HG02678 (cell line): ENCODE measurements around the gene AP3S2.
A peak's percentile ranks its signal among the peaks of the same experiment; 100 is the strongest.
"Not testable (repeated sequence)": the region's sequence is repeated elsewhere in the genome, so short reads cannot be mapped to it uniquely, and the experiment has no call there.

Experiments
- ATAC-seq: cut with Tn5 transposase; IDR thresholded peaks from one replicate; pipeline ENCODE4 v1.9.1; 2021; ENCODE audit warnings: mild to moderate bottlenecking, moderate library complexity; ENCODE audit not compliant: unreplicated experiment

The AP3S2 gene

DNA sequence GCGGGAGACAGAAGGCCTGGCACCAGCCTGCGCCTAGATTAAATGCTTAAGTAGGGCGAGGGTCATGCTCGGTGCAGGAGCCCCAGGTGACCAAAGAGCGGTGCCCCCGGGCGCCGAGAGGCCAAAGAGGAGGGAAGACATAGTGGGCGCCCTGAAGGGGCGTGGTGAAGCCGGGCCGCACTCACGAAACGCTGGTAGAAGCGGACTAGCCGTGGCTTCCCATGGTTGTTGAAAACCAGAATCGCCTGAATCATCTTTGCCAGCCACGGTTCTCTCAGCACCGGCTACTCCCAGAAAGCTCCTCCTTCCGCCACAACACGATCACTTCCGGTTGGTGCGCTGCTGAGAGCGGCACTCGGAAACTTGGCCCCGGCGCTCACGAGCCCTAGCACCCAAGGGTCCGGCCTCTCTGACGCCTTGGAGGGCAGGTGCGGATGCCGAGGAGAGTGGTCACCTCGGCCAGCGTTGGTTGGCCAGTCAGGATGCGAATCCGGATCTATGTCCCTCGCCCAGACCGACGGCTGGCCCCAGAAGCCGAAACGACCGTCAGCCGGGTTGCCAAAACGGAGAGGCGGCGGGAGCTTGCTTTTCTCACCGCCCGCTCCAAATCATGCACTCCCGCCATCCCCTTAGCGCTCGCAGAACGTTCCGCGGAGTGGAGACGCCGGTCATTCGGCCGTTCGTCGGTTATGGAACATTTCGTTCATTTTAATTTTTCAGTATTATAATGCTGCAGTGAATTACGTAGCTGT lies at the start of gene AP3S2:
AP3S2 (minus strand) TSS at position 299 of the 752 bp plus-strand sequence; CDS start at position 254, 45 bp downstream.
- peak; percentile 94 for ATAC-seq

DNA sequence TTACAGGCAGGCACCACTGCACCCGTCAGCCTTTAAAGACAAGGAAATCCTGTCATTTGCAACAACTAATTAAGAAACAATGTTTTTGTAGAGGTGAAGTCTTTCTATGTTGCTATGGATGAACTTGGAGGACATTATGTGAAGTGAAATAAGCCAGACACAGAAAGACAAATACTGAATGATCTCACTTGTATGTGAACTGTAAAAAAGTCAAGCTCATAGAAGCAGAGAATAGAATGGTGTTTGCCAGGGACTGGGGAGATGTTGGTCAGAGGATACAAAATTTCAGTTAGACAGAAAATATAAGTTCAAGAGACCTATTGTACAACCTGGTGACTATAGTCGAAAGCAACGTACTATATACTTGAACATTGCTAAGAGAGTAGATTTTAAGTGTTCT lies 46.1 kb upstream of the AP3S2 start:
- ATAC-seq, result no peak

DNA sequence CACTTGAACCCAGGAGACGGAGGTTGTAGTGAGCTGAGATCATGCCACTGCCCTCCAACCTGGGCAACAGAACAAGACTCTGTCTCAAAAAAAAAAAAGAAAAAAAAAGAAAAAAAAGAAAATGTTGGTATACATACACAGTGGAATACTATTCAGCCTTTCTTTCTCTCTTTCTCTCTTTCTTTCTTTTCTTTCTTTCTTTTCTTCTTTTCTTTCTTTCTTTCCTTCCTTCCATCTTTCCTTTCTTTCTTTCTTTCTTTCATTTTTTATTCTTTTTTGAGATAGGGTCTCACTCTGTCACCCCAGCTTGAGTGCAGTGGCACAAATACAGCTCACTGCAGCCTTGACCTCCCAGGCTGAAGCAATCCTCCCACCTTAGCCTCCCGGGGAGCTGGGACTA lies 45.6 kb upstream of the AP3S2 start:
- not testable (repeated sequence) for ATAC-seq

DNA sequence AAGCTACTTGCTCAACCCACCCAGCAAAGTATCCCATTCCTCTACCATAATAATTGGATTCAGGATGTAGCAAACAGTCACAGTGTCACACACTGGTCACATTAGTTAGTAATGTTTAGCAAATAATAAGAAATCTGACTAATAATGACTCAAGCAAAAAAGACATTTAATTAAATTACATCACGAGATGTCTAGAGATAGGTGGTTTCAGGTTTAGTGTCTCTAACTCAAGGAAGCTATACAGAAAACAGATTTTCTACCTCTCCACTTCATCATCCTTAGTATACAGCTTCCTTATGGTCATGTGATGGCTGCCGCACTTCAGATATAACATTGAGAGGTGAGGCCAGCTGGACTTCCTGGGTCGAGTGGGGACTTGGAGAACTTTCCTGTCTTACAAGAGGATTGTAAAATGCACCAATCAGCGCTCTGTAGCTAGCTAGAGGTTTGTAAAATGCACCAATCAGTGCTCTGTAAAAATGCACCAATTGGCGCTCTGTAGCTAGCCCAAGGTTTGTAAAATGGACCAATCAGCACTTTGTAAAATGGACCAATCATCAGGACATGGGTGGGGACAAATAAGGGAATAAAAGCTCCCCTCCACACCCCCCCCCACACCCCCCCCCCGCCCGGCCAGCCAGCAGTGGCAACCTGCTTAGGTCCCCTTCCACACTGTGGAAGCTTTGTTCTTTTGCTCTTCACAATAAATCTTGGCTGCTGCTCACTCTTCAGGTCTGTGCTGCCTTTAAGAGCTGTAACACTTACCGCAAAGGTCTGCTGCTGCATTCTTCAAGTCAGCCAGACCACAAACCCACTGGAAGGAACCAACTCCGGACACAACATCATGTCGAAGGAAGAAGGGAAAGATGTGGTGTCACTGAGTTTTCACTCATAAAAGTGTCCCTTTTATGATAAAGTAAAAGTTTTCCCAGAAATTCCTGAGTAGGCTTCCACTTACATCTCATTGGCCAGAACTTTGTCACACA lies 43.9 kb upstream of the AP3S2 start:
- ATAC-seq, result no peak

DNA sequence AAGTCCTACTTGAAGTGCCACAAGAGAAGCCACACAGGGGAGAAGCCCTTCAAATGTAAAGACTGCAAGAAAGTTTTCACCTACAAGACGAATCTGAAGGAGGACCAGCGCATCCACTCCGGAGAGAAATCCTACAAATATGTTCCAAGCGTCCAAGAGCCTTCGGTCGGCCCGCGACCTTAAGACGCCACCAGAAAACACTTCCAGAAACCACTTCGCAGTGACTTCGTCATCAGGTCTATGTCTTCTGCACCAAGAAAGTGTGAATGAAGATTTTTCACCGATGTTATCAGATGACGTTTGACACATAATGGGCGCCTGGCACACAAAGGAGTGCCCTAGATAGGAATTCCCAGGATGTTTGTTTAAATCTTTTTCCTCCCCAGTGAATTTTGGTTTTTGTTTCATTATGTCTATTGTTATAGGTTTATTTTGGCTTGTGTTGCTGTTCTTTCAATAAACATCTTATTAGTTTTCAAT lies 43.0 kb upstream of the AP3S2 start:
- no peak for ATAC-seq

DNA sequence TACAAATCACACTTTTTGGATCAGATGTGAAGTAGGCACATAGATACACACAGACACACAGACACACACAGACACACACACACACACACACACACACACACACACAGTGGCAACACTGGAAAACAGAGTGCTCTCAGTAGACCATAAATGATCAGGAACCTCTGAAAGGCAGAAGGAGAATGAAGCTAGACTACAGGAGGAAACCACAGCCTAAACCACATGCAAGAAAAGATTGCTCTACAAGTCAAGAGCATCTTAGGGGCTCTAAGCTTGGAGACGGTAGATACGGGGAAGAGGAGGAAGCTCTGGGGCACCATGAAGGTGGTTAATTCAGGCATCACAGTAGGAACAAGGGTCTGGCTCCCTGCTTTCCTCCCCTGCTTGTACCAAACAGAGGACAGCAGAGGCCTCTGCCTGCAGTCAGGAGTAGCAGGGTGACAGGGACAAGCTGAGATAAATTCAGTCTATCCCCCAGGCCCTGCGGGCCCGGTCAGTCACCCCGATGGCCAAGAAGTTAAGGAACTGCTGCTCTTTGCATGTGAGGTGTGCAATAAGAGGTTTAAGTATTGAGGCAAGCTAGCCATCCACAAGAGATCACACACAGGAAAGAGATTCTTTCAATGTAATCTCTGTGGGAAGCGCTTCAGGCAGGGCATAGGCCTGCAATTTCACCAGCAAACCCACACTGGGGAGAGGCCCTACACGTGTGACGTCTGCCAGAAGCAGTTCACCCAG lies 42.4 kb upstream of the AP3S2 start:
- no peak for ATAC-seq

DNA sequence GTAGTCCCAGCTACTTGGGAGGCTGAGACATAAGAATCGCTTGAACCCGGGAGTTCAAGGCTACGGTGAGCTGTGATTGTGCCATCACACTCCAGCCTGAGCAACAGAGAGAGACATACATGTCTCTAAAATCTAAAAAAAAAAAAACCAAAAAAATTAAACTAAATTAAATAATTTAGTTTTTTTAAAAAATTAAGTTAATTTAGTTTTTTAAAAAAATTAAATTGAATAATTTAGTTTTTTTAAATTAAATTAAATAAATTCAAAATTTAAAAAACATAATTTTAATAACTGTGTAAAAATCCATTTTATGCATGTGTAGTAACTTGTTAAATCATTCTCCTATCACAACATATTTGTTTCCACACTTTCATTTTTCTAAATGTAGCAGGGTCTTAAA lies 39.1 kb upstream of the AP3S2 start:
- no peak for ATAC-seq

DNA sequence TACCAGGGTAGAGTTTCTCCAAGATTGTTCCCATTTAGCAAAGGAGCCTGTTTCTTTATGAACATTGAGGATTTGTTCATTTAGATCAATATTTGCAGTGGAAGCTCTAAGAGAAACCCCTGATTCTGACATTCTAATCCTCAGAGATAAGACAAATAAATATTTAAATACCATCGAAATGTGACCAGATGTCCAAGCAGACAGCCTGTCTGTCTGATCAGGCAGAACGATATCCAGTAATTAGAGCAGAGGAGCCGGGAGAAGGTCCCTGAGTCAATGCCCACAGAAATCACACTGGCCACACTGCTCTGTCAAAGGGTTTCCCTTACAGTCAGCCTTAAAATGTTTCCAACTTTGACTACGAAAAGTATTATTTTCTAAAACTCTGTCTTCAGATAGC lies 34.6 kb upstream of the AP3S2 start:
- no peak for ATAC-seq

DNA sequence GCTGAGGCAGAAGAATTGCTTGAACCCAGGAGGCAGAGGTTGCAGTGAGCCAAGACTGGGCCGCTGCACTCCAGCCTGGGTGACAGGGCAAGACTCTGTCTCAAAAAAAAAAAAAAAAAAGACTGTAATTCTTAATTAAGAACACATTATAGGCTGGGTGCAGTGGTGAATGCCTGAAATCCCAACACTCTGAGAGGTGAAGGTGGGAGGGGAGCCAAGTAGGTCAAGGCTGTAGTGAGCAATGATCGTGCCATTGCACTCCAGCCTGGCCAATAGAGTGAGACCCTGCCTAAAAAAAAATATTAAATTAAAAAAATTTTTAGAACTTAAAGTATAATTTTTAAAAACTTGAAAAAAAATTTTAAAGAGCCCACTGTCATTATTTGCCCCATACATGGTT lies 32.4 kb upstream of the AP3S2 start:
- ATAC-seq, result no peak

DNA sequence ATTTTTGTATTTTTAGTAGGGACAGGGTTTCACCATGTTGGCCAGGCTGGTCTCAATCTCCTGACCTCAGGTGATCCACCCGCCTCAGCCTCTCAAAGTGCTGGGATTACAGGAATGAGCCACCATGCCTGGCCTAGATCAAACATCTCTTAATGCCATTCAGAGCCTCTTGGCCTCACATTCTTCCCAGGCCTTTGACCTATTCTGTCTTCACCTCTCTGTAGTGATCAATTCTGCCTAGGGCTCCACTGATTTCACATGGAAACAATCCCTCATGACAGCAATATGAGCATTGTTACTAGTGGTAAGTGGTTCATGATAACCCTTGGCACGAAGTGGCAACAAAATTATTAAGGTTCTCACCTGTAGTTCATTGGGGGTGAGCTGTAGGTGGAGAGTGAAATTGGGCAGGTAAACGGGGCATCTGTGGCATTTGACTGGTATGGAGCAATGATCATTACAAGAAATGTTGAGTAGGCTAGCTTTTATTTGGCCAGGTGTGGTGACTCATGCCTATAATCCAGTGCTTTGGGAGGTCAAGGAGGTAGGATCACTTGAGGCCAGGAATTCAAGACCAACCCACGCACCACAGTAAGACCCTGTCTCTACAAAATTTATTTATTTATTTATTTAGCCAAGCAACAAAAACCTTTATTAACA lies 23.8 kb upstream of the AP3S2 start:
- no peak for ATAC-seq

DNA sequence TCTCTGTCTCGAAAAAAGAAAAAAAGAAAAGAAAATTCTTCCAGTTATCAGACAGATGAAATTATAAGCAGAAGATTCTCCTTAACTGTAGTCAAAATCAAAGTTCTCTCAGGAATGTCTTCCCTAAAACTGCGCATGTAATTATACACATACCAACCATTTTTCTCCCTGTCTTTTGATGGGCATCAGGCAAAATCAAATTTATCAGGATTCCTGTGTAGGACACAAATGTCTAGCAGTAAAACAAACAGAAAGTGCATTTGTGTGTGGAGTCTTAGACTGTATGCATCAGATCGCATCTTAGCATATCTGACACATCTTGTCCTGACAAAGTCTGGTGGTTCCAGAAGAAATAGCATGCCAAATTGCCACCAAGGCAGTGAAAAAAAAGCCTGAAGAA lies 22.9 kb upstream of the AP3S2 start:
- no peak for ATAC-seq

DNA sequence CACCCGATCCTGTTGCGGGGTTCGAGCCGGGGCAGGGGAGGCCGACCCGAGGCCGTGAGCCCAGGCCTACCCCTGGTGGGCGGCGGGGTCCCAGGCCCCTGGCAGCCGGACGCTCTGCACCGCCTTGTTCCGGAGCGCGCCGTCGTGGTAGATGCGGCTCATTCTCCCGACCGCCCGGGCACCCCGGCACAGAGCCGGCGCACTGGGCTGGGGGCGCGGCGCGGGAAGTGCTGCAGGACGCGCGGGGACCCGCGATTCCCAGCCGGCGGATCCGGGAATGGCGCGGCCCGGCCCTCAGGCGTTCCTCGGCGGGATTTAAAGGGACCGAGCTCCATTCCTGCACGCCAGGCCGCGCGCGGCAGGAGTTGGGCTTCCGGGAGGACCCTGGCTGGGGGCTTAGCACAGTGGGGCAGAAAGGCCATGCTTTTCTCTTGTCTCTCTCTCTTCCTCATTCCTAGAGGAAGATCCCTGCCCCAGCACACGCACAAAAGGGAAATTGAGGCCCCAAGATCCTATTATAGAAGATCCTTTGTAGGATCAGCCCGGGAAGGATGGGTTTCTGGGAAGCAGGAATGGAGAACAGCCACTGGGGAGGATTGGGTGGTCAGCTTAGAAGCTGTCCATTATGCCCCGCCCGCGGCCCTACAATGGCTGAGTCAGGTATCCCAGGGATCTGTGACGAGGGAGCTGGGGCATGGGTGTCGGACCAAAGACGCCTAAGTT lies 19.0 kb upstream of the AP3S2 start, which contains the start of gene ARPIN:
ARPIN (minus strand) TSS at position 279 of the 723 bp plus-strand sequence; CDS start at position 162, 117 bp downstream.
- ATAC-seq, result no peak

DNA sequence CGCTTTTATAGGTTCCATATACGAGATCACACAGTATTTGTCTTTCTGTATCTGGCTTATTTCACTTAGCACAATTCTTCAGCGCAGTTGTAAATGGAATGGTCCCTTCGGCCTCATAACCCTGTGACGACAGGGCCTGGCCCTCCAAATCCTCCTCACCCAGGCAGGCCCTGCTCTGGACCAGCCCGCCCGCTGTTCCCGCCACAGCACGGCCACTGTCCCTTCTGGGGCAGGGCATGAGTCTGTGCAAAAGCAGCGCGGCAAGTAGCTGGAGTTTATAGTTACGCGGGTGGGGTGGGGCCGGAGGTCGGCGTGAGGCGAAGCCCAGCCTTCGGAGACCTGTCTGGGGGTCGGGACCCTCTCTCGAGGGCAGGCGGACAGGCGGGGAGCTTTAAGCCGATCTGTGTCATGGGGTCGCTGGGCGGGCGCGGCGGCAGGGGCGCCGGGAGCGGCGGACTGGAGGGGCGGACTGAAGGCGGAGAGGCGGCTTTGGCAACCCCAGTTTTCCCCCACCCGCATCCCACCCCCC lies 18.4 kb upstream of the AP3S2 start:
- no peak for ATAC-seq

DNA sequence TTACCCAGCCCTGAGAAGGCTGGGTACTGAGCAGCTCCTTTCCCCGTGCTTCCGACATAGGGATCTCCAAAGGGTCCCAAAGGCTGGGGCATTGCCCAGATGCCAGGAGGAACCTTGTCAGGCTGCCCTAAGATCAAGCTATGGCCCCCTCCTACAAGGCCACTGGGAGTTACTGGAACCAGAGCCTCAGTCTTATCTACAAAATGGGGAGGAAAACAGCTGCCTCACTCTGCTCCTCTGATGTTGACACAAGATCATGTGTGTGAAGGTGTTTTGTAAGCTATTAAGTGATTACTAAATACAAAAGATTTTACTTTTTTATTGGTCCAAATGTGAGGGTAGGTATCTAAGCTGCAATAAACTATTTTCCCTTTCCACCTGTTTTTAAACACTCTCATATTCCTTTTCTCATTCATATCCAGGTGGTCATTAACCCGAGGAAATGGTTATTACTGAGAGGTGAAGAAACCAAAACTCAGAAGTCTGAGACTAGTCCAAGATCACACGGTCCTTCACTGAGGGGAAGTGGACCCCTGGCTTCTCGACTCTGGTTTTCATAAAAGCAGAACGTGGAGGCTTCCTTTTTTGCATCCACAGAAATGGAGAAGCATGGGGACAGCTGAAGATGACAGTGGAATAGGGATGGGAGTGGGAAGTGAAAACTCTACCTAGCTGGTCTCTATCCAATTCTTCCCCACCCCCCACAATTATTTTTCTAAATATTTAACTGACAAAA lies 17.3 kb upstream of the AP3S2 start:
- ATAC-seq, result no peak

DNA sequence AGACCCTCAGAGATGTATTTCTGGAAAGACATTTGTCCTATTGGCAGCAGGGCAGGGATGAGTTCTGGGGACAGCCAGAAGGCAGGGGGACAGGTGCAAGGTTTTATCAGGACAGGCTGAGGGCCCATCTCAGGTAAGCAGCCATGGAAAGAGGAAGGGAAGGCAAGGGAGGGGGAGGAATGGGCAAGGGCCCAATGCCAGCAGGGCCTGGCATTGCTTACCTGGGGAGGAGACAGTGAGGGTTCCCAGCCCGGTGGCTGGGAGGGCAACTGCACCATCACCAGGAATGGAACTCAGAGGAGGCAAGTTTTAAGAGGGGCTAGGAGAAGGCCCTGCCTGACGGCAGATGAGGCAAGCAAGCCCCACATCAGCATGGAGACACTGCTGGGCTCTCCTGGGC lies 15.8 kb upstream of the AP3S2 start:
- no peak for ATAC-seq

DNA sequence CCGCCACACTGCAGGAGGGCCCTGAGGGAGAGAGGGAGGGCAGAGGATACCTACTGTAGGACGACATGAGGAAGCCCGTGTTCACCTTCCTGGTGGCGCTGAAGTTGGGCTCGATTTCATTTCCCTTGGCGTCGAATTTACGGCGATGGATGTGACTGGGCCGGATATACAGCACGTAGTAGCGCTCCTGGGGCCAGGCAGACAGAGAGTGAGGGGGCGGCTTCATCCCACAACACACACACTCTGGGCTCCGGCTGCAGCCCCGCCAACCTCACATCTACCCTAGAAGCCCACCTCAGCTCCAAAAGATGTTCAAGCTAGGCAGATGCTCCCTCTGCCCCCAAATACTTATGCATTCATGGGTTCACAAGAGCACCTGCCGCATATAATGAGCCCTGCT lies 14.4 kb upstream of the AP3S2 start:
- no peak for ATAC-seq

DNA sequence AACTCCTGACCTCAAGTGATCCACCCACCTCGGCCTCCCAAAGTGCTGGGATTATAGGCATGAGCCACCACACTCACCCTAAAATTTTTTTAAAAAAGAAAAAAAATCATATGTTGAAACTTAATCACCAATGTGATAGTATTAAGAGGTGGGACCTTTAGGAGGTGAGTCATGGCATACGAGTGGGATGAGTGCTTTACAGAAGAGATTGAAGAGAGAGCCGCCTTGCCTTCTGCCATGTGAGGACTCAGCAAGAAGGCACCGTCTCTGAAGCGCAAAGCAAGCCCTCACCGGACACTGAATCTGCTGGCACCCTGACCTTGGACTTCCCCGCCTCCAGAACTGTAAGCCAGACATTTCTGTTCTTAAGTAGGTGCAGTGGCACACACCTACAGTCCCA lies 13.5 kb upstream of the AP3S2 start:
- ATAC-seq, result no peak

DNA sequence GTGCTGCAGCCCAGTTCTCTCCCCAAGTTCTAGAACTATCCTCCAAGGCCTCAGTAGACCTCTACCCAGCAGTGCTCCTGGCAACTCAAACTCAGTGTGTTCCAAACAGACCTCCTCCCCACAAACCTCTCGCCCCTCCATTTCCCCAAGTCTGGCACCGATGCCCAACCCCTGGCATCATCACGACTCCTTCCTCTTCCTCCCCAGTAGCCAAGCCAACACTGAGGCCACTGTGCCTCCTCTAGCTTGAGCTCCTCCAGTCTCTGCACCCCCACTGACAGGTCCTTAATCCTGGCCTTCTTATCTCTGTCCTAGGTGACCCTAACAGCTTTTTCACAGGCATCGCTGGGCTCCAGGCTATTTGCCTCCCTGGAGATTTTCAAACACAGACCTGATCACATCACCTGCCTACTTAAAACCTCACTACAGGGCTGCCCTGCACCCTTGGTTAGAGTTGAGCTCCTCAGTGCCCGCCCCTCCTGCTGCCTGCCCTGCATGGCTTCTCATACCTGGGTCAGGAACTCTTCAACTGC lies 12.1 kb upstream of the AP3S2 start:
- ATAC-seq, result no peak

DNA sequence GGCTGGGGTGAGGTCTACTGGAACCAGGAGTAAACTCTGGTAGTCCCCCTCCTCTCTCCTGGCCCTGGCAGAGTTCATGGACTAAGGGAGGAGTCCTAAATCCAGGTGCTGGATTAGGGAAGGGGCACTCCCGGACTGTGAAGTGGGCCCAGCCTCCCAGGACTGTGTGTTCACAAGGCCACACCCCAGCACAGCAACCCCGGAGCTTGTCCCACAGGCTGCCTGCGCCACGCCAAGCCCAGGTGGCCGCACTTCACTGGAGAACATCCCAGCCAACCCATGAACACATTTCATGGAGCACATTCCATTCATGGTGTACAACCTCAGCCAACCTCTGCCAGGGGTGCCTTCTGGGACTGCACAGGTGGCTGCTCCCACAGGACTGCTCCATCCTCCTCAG lies 10.7 kb upstream of the AP3S2 start:
- ATAC-seq, result no peak
